Fibroblast of lung (primary cell): ENCODE measurements around the gene OR5C1.
"Not testable (repeated sequence)": the region's sequence is repeated elsewhere in the genome, so short reads cannot be mapped to it uniquely, and the experiment has no call there.

ENCODE experiments used
- CTCF ChIP-seq, 2 donors: IDR thresholded peaks in 1 of 2; conservative IDR thresholded peaks in 1 of 2; 1 replicate in 1 of 2; 2 replicates in 1 of 2; pipeline ENCODE4 v1.5.1; 2011 to 2012; ENCODE audit warnings: low read length in 2 of 2, control low read depth in 1 of 2, inconsistent platforms in 1 of 2, low read depth in 1 of 2, mild to moderate bottlenecking in 1 of 2
- EZH2 ChIP-seq: IDR thresholded peaks from 2 replicates; pipeline ENCODE4 v1.5.1; 2012; ENCODE audit warnings: low read length, control low read depth, mild to moderate bottlenecking; ENCODE audit errors: missing control alignments

GRCh38 chr9:122828965-122829284 is 40.2 kb downstream of the OR5C1 start:
- not testable (repeated sequence) for TF ChIP-seq CTCF (conservative IDR thresholded peaks at IDR 0.05 in 1 of 2, IDR thresholded peaks at IDR 0.05 in 1 of 2; ENCODE audit: low read depth in 1 of 2, low read length in 2 of 2); EZH2
